ENCODE measurements around the gene TMPRSS11A. TPM values are rescaled to one million over a fixed set of nuclear protein-coding genes. Genes with fewer than 3 reads are reported as not detected.

Gene TMPRSS11A
- total RNA-seq, 1 donor, result not detected

GRCh38 chr4:67891645-67892044, 71.6 kb downstream of the TMPRSS11A start:
- Histone ChIP-seq H3K4me1 (ENCODE audit: insufficient read depth, low read length) (no peaks in the 10 kb centered on the region), H3K4me3 (ENCODE audit: insufficient read depth, low read length) (no peak overlapping the region), H4K20me1 (ENCODE audit: insufficient read depth, low read length) (no peaks in the 10 kb centered on the region), H3K9me3 (ENCODE audit: low read depth, low read length) (no peaks in the 10 kb centered on the region), H3K79me2 (ENCODE audit: insufficient read depth, low read length) (no peaks in the 10 kb centered on the region), H3K36me3 (ENCODE audit: insufficient read depth, low read length) (no peaks in the 10 kb centered on the region), H2AFZ (ENCODE audit: low read length) (no peak overlapping the region), H3K27me3 (ENCODE audit: insufficient read depth, low read length) (no peaks in the 10 kb centered on the region), H3K27ac (ENCODE audit: low read depth, low read length) (no peak overlapping the region), H3K4me2 (ENCODE audit: insufficient read depth, low read length) (no peak overlapping the region)
- no peak for TF ChIP-seq CTCF (IDR thresholded peaks at IDR 0.05; ENCODE audit: extremely low read depth, low read depth, low read length)
- DNase-seq (ENCODE audit: insufficient read length, low spot score, missing footprints), result no peak

- DNase-seq (ENCODE audit: insufficient read length, low spot score, missing footprints), result no peak
- no peak for TF ChIP-seq CTCF (IDR thresholded peaks at IDR 0.05; ENCODE audit: extremely low read depth, low read depth, low read length)
- no peaks in the 10 kb centered on the region for H3K9me3 ChIP-seq (ENCODE audit: low read depth, low read length)
- no peaks in the 10 kb centered on the region for H3K36me3 ChIP-seq (ENCODE audit: insufficient read depth, low read length)
- H4K20me1 ChIP-seq (ENCODE audit: insufficient read depth, low read length), result no peaks in the 10 kb centered on the region
- H2AFZ ChIP-seq (ENCODE audit: low read length), result peak overlapping the region; percentile 83
- H3K4me1 ChIP-seq (ENCODE audit: insufficient read depth, low read length), result peaks cover 12% of the 10 kb centered on the region
- H3K4me2 ChIP-seq (ENCODE audit: insufficient read depth, low read length), result peak overlapping the region; percentile 63
- no peaks in the 10 kb centered on the region for H3K79me2 ChIP-seq (ENCODE audit: insufficient read depth, low read length)
- H3K27ac ChIP-seq (ENCODE audit: low read depth, low read length), result peak overlapping the region; percentile 85
- no peaks in the 10 kb centered on the region for H3K27me3 ChIP-seq (ENCODE audit: insufficient read depth, low read length)
- no peak overlapping the region for H3K4me3 ChIP-seq (ENCODE audit: insufficient read depth, low read length)
Observed at GRCh38 chr4:67886281-67886680, 77.0 kb downstream of the TMPRSS11A start.

- Histone ChIP-seq H3K4me2 (ENCODE audit: insufficient read depth, low read length) (peak overlapping the region; percentile 63), H3K4me1 (ENCODE audit: insufficient read depth, low read length) (peaks cover 12% of the 10 kb centered on the region), H3K79me2 (ENCODE audit: insufficient read depth, low read length) (no peaks in the 10 kb centered on the region), H2AFZ (ENCODE audit: low read length) (peak overlapping the region; percentile 83), H3K27me3 (ENCODE audit: insufficient read depth, low read length) (no peaks in the 10 kb centered on the region), H3K36me3 (ENCODE audit: insufficient read depth, low read length) (no peaks in the 10 kb centered on the region), H4K20me1 (ENCODE audit: insufficient read depth, low read length) (no peaks in the 10 kb centered on the region), H3K9me3 (ENCODE audit: low read depth, low read length) (no peaks in the 10 kb centered on the region), H3K4me3 (ENCODE audit: insufficient read depth, low read length) (no peak overlapping the region), H3K27ac (ENCODE audit: low read depth, low read length) (peak overlapping the region; percentile 85)
- no peak for TF ChIP-seq CTCF (IDR thresholded peaks at IDR 0.05; ENCODE audit: extremely low read depth, low read depth, low read length)
- DNase-seq (ENCODE audit: insufficient read length, low spot score, missing footprints), result peak; percentile 77
Observed at GRCh38 chr4:67885762-67886161, 77.5 kb downstream of the TMPRSS11A start.

GRCh38 chr4:67884701-67885100, 78.6 kb downstream of the TMPRSS11A start:
- Histone ChIP-seq H3K36me3 (ENCODE audit: insufficient read depth, low read length) (no peaks in the 10 kb centered on the region), H2AFZ (ENCODE audit: low read length) (no peak overlapping the region), H4K20me1 (ENCODE audit: insufficient read depth, low read length) (no peaks in the 10 kb centered on the region), H3K27ac (ENCODE audit: low read depth, low read length) (no peak overlapping the region), H3K4me2 (ENCODE audit: insufficient read depth, low read length) (no peak overlapping the region), H3K27me3 (ENCODE audit: insufficient read depth, low read length) (no peaks in the 10 kb centered on the region), H3K9me3 (ENCODE audit: low read depth, low read length) (no peaks in the 10 kb centered on the region), H3K79me2 (ENCODE audit: insufficient read depth, low read length) (no peaks in the 10 kb centered on the region), H3K4me3 (ENCODE audit: insufficient read depth, low read length) (no peak overlapping the region), H3K4me1 (ENCODE audit: insufficient read depth, low read length) (peaks cover 12% of the 10 kb centered on the region)
- no peak for DNase-seq (ENCODE audit: insufficient read length, low spot score, missing footprints)
- TF ChIP-seq CTCF (IDR thresholded peaks at IDR 0.05; ENCODE audit: extremely low read depth, low read depth, low read length), result no peak
